Heart left ventricle (tissue), 16 donors: ENCODE results near the gene VWA3B. TPM values are rescaled to one million over a fixed set of nuclear protein-coding genes. Genes with fewer than 3 reads are reported as not detected.
"Not testable (repeated sequence)": the region's sequence is repeated elsewhere in the genome, so short reads cannot be mapped to it uniquely, and the experiment has no call there.

Experiments used
- ATAC-seq, 4 donors: fragments of 200-7000 bp; cut with Tn5 transposase; one replicate each; pipeline ENCODE4 v1.9.1; 2020 to 2022; ENCODE audit warnings: moderate library complexity in 4 of 4, mild to moderate bottlenecking in 3 of 4, moderate number of reproducible peaks in 1 of 4
- DNase-seq, 5 donors: peaks; one replicate each; pipeline ENCODE4 v3.0.0-alpha.2; 2020
- H3K27ac ChIP-seq, 12 donors: fragments of 200-600 bp; sonication (generic) in 4 of 12; one replicate each; pipeline versions ENCODE4 v1.5.0 to v1.8.0; 2016 to 2022; ENCODE audit warnings: mild to moderate bottlenecking in 2 of 12
- H3K27me3 ChIP-seq, 9 donors: fragments of 200-600 bp; sonication (generic) in 2 of 9; one replicate each; pipeline versions ENCODE4 v1.5.1 to v1.8.0; 2016 to 2022; ENCODE audit warnings: mild to moderate bottlenecking in 3 of 9
- H3K36me3 ChIP-seq, 9 donors: fragments of 200-600 bp; sonication (generic) in 2 of 9; one replicate each; pipeline versions ENCODE4 v1.5.0 to v1.8.0; 2018 to 2022; ENCODE audit warnings: mild to moderate bottlenecking in 2 of 9
- H3K4me1 ChIP-seq, 12 donors: fragments of 200-600 bp; sonication (generic) in 4 of 12; one replicate each; pipeline versions ENCODE4 v1.5.0 to v1.8.0; 2016 to 2022; ENCODE audit warnings: mild to moderate bottlenecking in 3 of 12
- H3K4me3 ChIP-seq, 12 donors: fragments of 200-600 bp; sonication (generic) in 4 of 12; one replicate each; pipeline versions ENCODE4 v1.5.0 to v1.8.0; 2017 to 2022; ENCODE audit warnings: mild to moderate bottlenecking in 9 of 12, moderate library complexity in 4 of 12
- H3K9me3 ChIP-seq, 12 donors: fragments of 200-600 bp; sonication (generic) in 4 of 12; one replicate each; pipeline versions ENCODE4 v1.5.0 to v1.8.0; 2016 to 2022; ENCODE audit warnings: mild to moderate bottlenecking in 1 of 12
- POLR2A ChIP-seq, 2 donors: fragments of 450-650 bp; IDR thresholded peaks; one replicate each; pipeline ENCODE4 v1.6.1; 2017; ENCODE audit warnings: antibody characterized with exemption in 2 of 2, mild to moderate bottlenecking in 2 of 2, moderate library complexity in 2 of 2
- WGBS, 4 donors: extraction: QIAGEN DNeasy Blood & Tissue Kit in 2 of 4; methylation state at CpG; one replicate each; pipeline versions ENCODE4 v1.1.5 to v1.1.7; 2013 to 2018; 5-methylcytosine and 5-hydroxymethylcytosine counted together
- intact Hi-C, 10 donors: fragments of 100-400 bp; cut with DNase I; formaldehyde crosslinking; loops; one replicate each; pipeline versions ENCODE4 v1.11.1 to v1.14.2; 2022
- polyA plus RNA-seq, 2 donors: library from polyadenylated mRNA; stranded (reverse); fragments of 200-250 nt; gene quantifications; one replicate each; pipeline ENCODE4 v1.2.3, GENCODE V29; 2013
- total RNA-seq, 9 donors: library from RNA; depleted of rRNA in 2 of 9; stranded (reverse); fragments of >200 nt in 2 of 9; fragmentation: NEBNext Ultra II Directional in 3 of 9; extraction: Animal tissue kit (Norgen Biotek cat#: 25700) in 3 of 9; gene quantifications; one replicate each; pipeline versions ENCODE4 v1.1.0 to v1.2.4, GENCODE V29; 2016 to 2023
- TF ChIP-seq, protein P1 (sequence below), 12 donors: fragments of 200-600 bp; sonication (generic) in 4 of 12; IDR thresholded peaks; one replicate each; pipeline versions ENCODE4 v1.5.0 to v1.8.0; 2018 to 2022; ENCODE audit warnings: antibody characterized with exemption in 12 of 12, mild to moderate bottlenecking in 5 of 12
- donor health status: ischemic (EF 13 %, LVEDD 7.1; RV severe dilation, severe dysfunction).
- donor health status: healthy with polysubstance abuse.
- donor health status: DM: no; HTN: yes; CAD: no.
- donor health status: DM: no; HTN: no; CAD: no.
- donor health status: ischemic (EF 25% LVEDD 6.9; RV normal size, moderate dysfunction).
- donor health status: ischemic (EF 25% LVEDD 5.7; RV mildly dilated, moderate dysfunction).
- donor health status: healthy.
- donor health status: DM: yes; HTN: yes; CAD: no.
- donor health status: ischemic (EF 35%, LVEDD 5.7; RV mildly dilated, moderate dysfunction).
- donor health status: nonischemic (EF 11% LVEDD 7.7; RV severe dilation, severe dysfunction).
- donor health status: DM: yes; HTN: yes; CAD: no.
- donor health status: PGD.
- donor health status: ischemic (EF 29% LVEDD 5.4; RV normal size, mild dysfunction).
- donor health status: nonischemic (EF 23%, LVEDD 6.1; RV moderate dilation, normal function).

Gene VWA3B
- total and polyA plus RNA-seq, 11 donors: 0.11 to 0.61 (median 0.24) TPM; not detected in 1

DNA sequence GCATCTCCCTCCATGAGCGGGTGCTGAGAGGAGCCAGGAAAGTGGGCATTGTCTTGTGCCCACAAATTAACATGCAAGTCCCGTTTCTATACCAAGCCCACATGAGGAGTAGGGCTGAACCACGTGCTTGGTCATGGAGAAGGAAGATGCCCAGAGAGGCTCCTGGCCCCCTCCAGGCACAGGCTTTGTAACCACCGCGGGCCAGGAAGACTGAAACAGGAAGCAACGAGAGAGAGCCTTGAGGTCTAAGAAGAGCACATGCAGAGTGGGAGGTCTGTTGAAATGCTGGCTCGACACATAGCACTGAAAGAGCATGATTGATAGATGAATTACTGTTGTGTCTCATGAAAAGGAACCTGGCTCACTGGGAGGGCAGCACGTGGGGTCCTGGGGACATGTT lies 36.3 kb downstream of the VWA3B start:
- no peak overlapping the region for H3K27ac ChIP-seq
- H3K27me3 ChIP-seq: peaks cover 0 to 3% (median 0%) of the 10 kb centered on the region in 9 donors
- WGBS, 4 donors: 61 to 68% (median 66%) methylated on average over 8 of the region's 8 CpGs
- no peaks in the 10 kb centered on the region for H3K36me3 ChIP-seq
- TF ChIP-seq, protein P1, sequence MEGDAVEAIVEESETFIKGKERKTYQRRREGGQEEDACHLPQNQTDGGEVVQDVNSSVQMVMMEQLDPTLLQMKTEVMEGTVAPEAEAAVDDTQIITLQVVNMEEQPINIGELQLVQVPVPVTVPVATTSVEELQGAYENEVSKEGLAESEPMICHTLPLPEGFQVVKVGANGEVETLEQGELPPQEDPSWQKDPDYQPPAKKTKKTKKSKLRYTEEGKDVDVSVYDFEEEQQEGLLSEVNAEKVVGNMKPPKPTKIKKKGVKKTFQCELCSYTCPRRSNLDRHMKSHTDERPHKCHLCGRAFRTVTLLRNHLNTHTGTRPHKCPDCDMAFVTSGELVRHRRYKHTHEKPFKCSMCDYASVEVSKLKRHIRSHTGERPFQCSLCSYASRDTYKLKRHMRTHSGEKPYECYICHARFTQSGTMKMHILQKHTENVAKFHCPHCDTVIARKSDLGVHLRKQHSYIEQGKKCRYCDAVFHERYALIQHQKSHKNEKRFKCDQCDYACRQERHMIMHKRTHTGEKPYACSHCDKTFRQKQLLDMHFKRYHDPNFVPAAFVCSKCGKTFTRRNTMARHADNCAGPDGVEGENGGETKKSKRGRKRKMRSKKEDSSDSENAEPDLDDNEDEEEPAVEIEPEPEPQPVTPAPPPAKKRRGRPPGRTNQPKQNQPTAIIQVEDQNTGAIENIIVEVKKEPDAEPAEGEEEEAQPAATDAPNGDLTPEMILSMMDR (IDR thresholded peaks at IDR 0.05): no peak
- no peak for TF ChIP-seq POLR2A (IDR thresholded peaks at IDR 0.05)
- no peaks in the 10 kb centered on the region for H3K9me3 ChIP-seq
- no peak overlapping the region for H3K4me3 ChIP-seq
- intact Hi-C loops: no loop called here
- DNase-seq (no peak), ATAC-seq (no peak)
- peaks cover 0 to 26% (median 4%) of the 10 kb centered on the region in 12 donors for H3K4me1 ChIP-seq

DNA sequence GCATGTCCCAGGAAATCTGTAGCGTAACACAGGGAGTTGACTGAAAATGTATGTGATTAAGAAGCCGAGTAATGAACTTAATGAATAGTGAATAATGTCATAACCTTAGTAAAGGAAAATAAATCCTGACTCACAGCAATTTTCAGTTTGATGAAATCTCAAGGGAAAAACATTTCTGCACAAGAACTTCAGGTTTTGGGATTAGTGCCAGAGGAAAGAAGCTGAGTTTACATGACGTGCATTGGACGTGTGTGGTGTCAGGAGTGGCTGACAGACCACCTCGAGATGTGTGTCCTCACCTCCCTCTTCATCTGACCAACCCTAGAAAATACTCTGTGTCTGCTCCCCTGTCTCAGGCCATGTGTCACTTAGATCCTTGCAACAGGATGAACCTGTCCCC lies 39.1 kb downstream of the VWA3B start:
- ATAC-seq: no peak

DNA sequence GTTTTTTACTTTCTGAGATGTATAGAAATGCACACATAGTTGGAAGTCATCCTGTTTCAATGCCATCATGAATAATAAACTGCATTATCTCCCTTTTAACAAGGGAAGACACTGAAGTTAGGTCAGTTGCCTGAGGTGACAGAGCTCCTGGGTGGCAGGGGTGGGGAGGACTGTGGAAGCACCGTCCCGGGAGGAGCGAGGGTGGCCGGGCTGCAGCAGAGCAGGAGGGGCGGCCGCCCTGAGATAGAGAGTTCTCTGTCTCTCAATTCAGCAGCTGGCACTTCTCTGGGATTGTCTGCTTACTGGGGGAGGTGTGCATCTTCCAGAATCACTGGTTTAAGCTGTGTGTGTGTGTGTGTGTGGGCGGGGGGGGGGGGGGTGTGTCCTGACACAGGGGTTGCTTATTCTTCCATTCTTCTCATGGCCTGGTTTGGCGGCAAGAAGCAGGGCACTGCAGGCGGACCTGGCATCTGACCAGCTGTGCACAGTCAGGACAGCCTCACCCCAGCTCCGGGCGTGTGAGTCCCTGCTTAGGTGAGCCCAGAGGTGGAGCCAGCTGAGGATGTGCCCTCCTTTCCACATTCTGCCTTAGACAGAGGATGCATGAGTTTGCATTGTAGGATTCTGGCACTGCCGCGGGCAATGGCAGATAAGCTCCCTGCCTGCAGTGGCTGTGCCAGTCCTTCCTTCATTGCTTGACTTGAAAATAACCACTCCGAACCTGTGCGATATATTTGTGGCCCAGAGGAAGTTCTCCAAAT lies 40.4 kb downstream of the VWA3B start:
- 52 to 66% (median 60%) methylated on average over 13 to 15 of the region's 15 CpGs for WGBS, 4 donors
- Histone ChIP-seq H3K27ac (peak overlapping the region in 3 of 12 donors; percentile 38 to 52 (median 49)), H3K36me3 (no peaks in the 10 kb centered on the region), H3K9me3 (no peaks in the 10 kb centered on the region), H3K4me1 (peaks cover 0 to 22% (median 4%) of the 10 kb centered on the region in 12 donors), H3K27me3 (peaks cover 0 to 9% (median 0%) of the 10 kb centered on the region in 9 donors), H3K4me3 (no peak overlapping the region)
- intact Hi-C loops: no loop called here
- no peak for TF ChIP-seq POLR2A (IDR thresholded peaks at IDR 0.05)
- TF ChIP-seq, protein P1 (IDR thresholded peaks at IDR 0.05): no peak
- ATAC-seq (peak; percentile 57 to 72 (median 64)), DNase-seq (peak in 1 of 5 donors; percentile 42)

More for the DNA sequence above, 39.1 kb downstream of the VWA3B start:
- WGBS, 4 donors: 64 to 76% (median 71%) methylated on average over 5 of the region's 5 CpGs
- TF ChIP-seq POLR2A (IDR thresholded peaks at IDR 0.05): no peak
- TF ChIP-seq, protein P1 (IDR thresholded peaks at IDR 0.05): no peak
- no peak overlapping the region for H3K4me3 ChIP-seq
- peaks cover 0 to 26% (median 4%) of the 10 kb centered on the region in 12 donors for H3K4me1 ChIP-seq
- no peaks in the 10 kb centered on the region for H3K36me3 ChIP-seq
- no peak overlapping the region for H3K27ac ChIP-seq
- intact Hi-C loops: no loop called here
- peaks cover 0 to 9% (median 0%) of the 10 kb centered on the region in 9 donors for H3K27me3 ChIP-seq
- DNase-seq: no peak
- H3K9me3 ChIP-seq: no peaks in the 10 kb centered on the region

DNA sequence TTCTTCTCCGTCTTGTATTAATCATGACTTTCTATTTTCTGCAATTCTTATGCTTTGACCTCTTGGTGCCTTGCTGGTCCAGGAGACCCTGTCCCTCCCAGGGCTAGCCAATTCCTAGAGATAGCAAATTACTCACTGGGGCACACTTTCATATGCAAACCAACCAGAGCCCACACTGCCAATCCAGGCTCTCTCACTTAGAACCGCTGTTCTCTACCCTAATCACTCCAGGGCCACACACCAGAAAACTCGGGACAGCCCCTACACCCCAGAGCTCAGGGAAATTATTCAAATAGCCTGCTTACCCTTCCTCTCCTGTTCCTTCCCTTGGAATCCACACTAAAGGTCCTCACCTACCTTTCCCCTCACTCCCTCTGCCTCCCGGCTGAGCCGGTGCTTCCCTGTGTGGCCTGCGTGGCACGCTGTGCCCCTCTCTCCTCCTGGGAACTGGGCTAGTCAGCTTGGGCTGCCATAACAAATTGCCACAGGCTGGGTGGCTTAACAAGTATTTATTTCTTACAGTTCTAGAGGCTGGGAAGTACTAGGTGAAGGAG lies 41.7 kb downstream of the VWA3B start:
- Histone ChIP-seq H3K9me3 (no peaks in the 10 kb centered on the region), H3K27ac (no peak overlapping the region), H3K4me1 (peaks cover 0 to 22% (median 5%) of the 10 kb centered on the region in 12 donors), H3K27me3 (peaks cover 0 to 9% (median 0%) of the 10 kb centered on the region in 9 donors), H3K36me3 (no peaks in the 10 kb centered on the region), H3K4me3 (no peak overlapping the region)
- intact Hi-C loops: no loop called here
- TF ChIP-seq, protein P1 (IDR thresholded peaks at IDR 0.05): no peak
- no peak for TF ChIP-seq POLR2A (IDR thresholded peaks at IDR 0.05)
- no peak for DNase-seq
- WGBS, 4 donors: 87 to 95% (median 93%) methylated on average over 7 of the region's 7 CpGs
- no peak for ATAC-seq

DNA sequence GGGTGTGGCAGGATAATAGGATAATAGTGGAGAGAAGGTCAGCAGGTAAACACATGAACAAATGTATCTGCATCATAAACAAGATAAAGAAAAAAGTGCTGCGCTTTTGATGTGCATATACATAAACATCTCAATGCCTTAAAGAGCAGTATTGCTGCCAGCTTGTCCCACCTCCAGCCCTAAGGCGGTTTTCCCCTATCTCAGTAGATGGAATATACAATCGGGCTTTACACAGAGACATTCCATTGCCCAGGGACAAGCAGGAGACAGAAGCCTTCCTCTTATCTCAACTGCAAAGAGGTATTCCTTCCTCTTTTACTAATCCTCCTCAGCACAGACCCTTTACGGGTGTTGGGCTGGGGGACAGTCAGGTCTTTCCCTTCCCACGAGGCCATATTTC lies 43.1 kb downstream of the VWA3B start:
- H3K9me3 ChIP-seq, H3K27me3 ChIP-seq, H3K4me3 ChIP-seq, H3K27ac ChIP-seq, ATAC-seq, DNase-seq, H3K36me3 ChIP-seq: not testable (repeated sequence)
- 36 to 42% (median 40%) methylated on average over 5 of the region's 5 CpGs for WGBS, 4 donors
- peaks cover 0 to 30% (median 7%) of the 10 kb centered on the region in 12 donors for H3K4me1 ChIP-seq
- intact Hi-C loops: loop anchor here in 1 of 10 donors (10.0 kb wide), 1 partner anchor 95 kb away; no protein-coding TSS in a partner anchor
